ENCODE data around the gene SPATA9.
A peak's percentile ranks its signal among the peaks of the same experiment; 100 is the strongest.

Gene SPATA9

DNA sequence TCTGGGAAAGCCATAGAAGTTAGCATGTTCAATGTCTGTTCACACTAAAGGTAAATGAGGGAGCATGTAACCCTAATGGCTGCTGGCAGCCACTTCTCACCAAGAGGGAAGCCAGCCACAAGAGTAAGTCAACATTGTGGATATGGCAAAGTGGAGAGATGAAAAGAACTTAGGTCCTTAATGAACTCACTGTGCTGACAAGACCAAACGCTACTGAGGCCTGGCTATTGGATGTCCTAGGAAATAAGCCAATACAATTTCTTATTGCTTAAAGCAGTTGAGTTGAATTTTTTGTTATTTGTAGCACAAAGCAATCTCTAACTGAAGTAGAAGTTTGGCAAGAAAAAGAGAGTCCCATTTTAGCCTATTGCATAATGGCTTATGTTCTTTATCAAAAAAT lies 56.1 kb downstream of the SPATA9 start:
- H3K4me3 Mint-ChIP-seq: no peak overlapping the region
- H3K36me3 Mint-ChIP-seq (ENCODE audit: insufficient read depth): no peaks in the 10 kb centered on the region
- ATAC-seq (replicated peaks; ENCODE audit: extremely low read depth, poor library complexity, severe bottlenecking) (no peak), DNase-seq (ENCODE audit: low spot score in 2 of 2) (no peak)
- no peak overlapping the region for H3K27ac Mint-ChIP-seq (ENCODE audit: low read depth)
- no peaks in the 10 kb centered on the region for H3K9me3 Mint-ChIP-seq
- peaks cover 13% of the 10 kb centered on the region for H3K4me1 Mint-ChIP-seq
- no peaks in the 10 kb centered on the region for H3K27me3 Mint-ChIP-seq

DNA sequence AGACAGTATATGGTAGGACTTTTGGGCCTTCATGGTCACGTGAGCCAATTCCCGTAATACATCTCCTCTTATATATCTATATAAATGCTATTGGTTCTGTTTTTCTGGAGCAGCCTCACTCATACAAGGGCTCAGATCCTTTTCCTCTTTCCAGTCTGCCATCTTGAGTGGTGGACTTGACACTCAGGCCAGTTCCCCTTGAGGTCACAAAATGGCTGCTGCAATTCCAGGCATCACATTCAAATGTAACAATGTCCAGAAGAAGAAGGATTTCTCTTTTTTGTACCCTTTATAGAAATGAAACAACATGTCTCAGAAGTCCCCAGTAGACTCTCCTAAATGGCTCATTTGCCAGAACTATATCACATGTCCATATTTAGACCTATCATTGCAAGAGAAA lies 58.4 kb downstream of the SPATA9 start:
- H3K4me1 Mint-ChIP-seq: peaks cover 22% of the 10 kb centered on the region
- H3K27me3 Mint-ChIP-seq: no peaks in the 10 kb centered on the region
- H3K27ac Mint-ChIP-seq (ENCODE audit: low read depth): no peak overlapping the region
- peaks cover 3% of the 10 kb centered on the region for H3K36me3 Mint-ChIP-seq (ENCODE audit: insufficient read depth)
- H3K9me3 Mint-ChIP-seq: no peaks in the 10 kb centered on the region
- H3K4me3 Mint-ChIP-seq: no peak overlapping the region
- no peak for ATAC-seq (replicated peaks; ENCODE audit: extremely low read depth, poor library complexity, severe bottlenecking)
- no peak for DNase-seq (ENCODE audit: low spot score in 2 of 2)

DNA sequence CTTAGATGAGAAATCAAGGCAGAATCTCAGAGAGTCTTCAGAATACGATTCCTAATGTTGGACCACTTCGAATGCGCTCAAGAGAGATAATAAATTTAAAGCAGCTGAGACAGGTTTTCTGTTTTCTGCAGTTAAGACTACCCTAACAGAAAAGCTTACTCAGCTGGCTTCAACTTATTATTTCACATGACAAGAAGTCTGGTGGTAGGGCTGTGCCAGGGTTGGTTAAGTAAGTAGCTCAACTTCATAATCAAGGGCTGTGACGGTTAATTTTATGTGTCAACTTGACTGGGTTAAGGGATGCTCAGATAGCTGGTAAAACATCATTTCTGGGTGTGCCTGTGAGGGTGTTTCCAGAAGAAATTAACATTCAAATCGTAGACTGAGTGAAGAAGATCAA lies 59.1 kb downstream of the SPATA9 start:
- no peak for DNase-seq (ENCODE audit: low spot score in 2 of 2)
- H3K4me3 Mint-ChIP-seq: no peak overlapping the region
- peaks cover 23% of the 10 kb centered on the region for H3K4me1 Mint-ChIP-seq
- no peaks in the 10 kb centered on the region for H3K9me3 Mint-ChIP-seq
- ATAC-seq (replicated peaks; ENCODE audit: extremely low read depth, poor library complexity, severe bottlenecking): no peak
- H3K27me3 Mint-ChIP-seq: no peaks in the 10 kb centered on the region
- H3K27ac Mint-ChIP-seq (ENCODE audit: low read depth): no peak overlapping the region
- peaks cover 3% of the 10 kb centered on the region for H3K36me3 Mint-ChIP-seq (ENCODE audit: insufficient read depth)

DNA sequence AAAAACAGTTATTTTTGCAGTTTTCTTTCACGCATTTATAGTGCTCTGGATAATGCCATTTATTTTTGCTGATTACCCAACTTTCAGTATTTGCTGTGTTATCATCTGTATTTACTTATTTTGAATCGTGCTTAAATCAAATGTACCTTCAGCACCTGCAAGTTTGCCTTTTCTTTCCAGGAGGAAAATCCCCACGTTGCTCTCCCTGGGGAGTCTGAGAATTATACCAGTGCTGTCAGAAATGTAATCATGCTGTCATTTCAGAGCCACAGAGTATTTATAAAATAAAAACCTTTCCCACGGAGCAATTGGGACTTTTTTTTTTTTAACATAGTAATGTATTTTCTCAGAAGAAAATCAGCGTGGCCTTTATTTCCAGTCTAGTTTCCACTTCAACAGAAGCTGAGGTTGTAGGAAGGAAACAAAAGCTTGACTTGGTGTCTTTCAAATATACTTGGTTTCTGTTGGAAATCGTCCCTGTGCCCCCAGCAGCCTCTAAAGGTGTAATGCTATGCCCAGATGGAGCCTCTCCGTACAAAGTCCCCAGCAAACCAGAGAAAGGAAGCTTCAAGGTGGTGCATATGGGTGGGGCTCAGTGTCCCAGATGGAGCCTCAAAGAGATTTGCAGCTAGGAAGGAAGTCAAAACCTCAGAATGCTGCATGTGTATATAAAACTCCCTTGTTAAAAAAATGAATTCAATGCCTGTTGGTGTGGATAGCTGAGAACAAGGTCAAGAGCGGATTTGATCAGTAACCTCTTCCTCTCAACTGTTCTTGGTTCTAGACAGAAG lies 60.8 kb downstream of the SPATA9 start:
- Mint-ChIP-seq H3K4me1 (peaks cover 23% of the 10 kb centered on the region), H3K4me3 (peak overlapping the region; percentile 80), H3K27me3 (no peaks in the 10 kb centered on the region), H3K36me3 (ENCODE audit: insufficient read depth) (peaks cover 3% of the 10 kb centered on the region), H3K9me3 (no peaks in the 10 kb centered on the region), H3K27ac (ENCODE audit: low read depth) (peak overlapping the region; percentile 47)
- peak; percentile 33 for ATAC-seq (replicated peaks; ENCODE audit: extremely low read depth, poor library complexity, severe bottlenecking)
- DNase-seq (ENCODE audit: low spot score in 2 of 2): no peak

DNA sequence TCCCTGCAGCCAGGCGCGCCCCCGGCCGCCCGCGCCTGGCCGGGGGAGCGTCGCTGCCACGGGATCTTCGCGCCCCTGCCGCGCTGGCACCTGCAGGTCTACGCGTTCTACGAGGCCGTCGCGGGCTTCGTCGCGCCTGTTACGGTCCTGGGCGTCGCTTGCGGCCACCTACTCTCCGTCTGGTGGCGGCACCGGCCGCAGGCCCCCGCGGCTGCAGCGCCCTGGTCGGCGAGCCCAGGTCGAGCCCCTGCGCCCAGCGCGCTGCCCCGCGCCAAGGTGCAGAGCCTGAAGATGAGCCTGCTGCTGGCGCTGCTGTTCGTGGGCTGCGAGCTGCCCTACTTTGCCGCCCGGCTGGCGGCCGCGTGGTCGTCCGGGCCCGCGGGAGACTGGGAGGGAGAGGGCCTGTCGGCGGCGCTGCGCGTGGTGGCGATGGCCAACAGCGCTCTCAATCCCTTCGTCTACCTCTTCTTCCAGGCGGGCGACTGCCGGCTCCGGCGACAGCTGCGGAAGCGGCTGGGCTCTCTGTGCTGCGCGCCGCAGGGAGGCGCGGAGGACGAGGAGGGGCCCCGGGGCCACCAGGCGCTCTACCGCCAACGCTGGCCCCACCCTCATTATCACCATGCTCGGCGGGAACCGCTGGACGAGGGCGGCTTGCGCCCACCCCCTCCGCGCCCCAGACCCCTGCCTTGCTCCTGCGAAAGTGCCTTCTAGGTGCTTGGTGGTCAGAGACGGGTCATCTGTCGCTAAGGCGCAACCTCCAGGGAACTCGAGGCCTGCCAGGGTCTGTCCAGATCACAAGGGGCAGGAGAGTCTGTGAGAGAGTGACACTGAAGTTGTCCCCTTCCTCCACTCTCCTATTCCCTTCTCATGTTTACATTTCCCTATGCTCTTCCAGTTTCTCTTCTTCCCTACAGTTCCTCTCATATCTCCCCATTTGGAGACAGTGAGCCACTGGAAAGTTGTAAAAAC lies 61.6 kb downstream of the SPATA9 start:
- Mint-ChIP-seq H3K27me3 (no peaks in the 10 kb centered on the region), H3K4me1 (peaks cover 23% of the 10 kb centered on the region), H3K4me3 (peak overlapping the region; percentile 80), H3K9me3 (no peaks in the 10 kb centered on the region), H3K36me3 (ENCODE audit: insufficient read depth) (peaks cover 3% of the 10 kb centered on the region), H3K27ac (ENCODE audit: low read depth) (peak overlapping the region; percentile 47)
- ATAC-seq (replicated peaks; ENCODE audit: extremely low read depth, poor library complexity, severe bottlenecking): peak; percentile 50
- DNase-seq (ENCODE audit: low spot score in 2 of 2): peak; percentile 12 to 18

DNA sequence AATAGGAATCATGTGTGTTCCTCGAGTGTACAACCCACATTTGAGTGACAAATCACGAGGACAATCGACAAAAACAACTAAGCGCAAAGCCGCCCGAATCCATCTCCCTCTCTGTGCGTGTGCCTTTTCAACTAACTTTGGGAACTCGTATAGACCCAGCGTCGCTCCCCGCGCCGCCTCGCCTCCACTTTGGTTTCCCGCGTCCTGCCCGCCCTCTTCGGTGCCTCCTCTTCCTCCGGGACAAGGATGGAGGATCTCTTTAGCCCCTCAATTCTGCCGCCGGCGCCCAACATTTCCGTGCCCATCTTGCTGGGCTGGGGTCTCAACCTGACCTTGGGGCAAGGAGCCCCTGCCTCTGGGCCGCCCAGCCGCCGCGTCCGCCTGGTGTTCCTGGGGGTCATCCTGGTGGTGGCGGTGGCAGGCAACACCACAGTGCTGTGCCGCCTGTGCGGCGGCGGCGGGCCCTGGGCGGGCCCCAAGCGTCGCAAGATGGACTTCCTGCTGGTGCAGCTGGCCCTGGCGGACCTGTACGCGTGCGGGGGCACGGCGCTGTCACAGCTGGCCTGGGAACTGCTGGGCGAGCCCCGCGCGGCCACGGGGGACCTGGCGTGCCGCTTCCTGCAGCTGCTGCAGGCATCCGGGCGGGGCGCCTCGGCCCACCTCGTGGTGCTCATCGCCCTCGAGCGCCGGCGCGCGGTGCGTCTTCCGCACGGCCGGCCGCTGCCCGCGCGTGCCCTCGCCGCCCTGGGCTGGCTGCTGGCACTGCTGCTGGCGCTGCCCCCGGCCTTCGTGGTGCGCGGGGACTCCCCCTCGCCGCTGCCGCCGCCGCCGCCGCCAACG lies 62.5 kb downstream of the SPATA9 start, which contains the start of gene GPR150:
Gene GPR150 (plus strand): TSS at position 58 of the 840 bp plus-strand sequence. CDS start 189 bp downstream, at position 247.
- H3K27ac Mint-ChIP-seq (ENCODE audit: low read depth): no peak within 1 kb of the TSS

DNA sequence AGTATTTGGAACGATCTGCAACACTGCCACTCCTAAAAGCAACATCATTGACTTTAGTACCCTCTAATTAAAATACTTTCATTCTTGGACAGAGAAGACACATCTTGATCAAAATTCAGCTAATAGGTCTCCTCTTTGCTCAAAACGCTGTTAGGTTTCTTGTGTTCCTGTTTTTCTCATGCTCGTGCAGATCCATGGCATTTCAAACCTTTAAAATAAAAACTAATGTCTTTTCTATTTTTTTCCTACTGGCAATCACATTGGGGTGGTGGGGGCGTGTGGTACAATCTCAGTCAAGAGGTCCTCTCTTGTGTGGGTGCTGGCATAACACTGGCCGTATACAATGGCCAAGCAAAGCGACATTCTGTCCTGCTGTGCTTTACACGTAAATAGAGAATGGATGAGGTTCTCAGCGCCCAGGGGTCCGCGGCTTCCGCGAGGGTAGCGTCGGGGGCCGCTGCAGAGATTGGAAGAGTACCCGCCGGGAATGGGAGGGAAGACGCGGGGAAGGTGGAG lies 63.2 kb downstream of the SPATA9 start:
- Mint-ChIP-seq H3K4me1 (peaks cover 23% of the 10 kb centered on the region), H3K9me3 (no peaks in the 10 kb centered on the region), H3K36me3 (ENCODE audit: insufficient read depth) (peaks cover 3% of the 10 kb centered on the region), H3K4me3 (peak overlapping the region; percentile 82), H3K27me3 (no peaks in the 10 kb centered on the region), H3K27ac (ENCODE audit: low read depth) (no peak overlapping the region)
- ATAC-seq (replicated peaks; ENCODE audit: extremely low read depth, poor library complexity, severe bottlenecking) (no peak), DNase-seq (ENCODE audit: low spot score in 2 of 2) (no peak)

More for the DNA sequence above, 62.5 kb downstream of the SPATA9 start, which contains the start of gene GPR150:
- Mint-ChIP-seq H3K36me3 (ENCODE audit: insufficient read depth) (peaks cover 3% of the 10 kb centered on the region), H3K4me3 (peak within 1 kb of the TSS; percentile 82), H3K9me3 (no peaks in the 10 kb centered on the region), H3K4me1 (peaks cover 23% of the 10 kb centered on the region), H3K27me3 (no peaks in the 10 kb centered on the region)
- ATAC-seq (replicated peaks; ENCODE audit: extremely low read depth, poor library complexity, severe bottlenecking): peak; percentile 74
- peak; percentile 32 to 41 for DNase-seq (ENCODE audit: low spot score in 2 of 2)

DNA sequence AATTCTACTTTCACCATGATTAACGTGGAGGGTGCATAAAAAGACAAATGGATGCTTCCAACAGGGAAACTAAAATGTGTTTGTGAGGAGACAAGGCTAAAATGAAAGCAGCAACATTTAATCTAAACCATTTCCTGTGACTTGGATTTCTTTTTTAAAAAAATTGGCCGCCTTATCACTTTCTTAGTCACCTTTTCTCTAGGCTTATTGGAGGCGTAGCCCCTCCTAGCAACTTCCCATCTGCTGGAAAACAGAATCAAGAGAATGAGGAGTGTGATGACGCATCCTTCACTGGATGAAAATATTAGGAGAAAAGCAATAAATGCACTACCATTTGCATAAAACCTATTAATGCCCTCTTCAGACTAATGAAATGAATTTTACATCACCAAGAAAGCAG lies 63.7 kb downstream of the SPATA9 start:
- no peak for DNase-seq (ENCODE audit: low spot score in 2 of 2)

DNA sequence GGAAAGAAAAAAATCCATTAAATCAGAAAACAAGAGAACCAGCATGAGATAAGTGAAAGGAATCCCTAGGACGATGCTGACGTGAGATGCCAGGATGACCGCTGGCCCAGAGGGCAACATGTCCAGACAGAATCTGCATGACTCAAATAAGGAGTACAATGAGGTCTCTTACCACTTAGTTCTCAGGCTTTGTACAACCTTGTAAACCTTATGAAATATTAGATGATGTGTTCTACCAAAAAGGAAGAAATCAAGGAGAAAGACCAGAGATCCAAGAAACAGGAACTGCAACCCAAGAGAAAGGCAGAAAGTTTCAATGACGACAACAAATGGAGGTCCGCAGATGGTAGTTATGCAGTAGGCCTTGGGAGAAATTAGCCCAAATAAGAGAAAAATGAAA lies 65.7 kb downstream of the SPATA9 start:
- no peaks in the 10 kb centered on the region for H3K27me3 Mint-ChIP-seq
- ATAC-seq (replicated peaks; ENCODE audit: extremely low read depth, poor library complexity, severe bottlenecking) (no peak), DNase-seq (ENCODE audit: low spot score in 2 of 2) (no peak)
- no peak overlapping the region for H3K27ac Mint-ChIP-seq (ENCODE audit: low read depth)
- no peak overlapping the region for H3K4me3 Mint-ChIP-seq
- no peaks in the 10 kb centered on the region for H3K9me3 Mint-ChIP-seq
- H3K36me3 Mint-ChIP-seq (ENCODE audit: insufficient read depth): peaks cover 6% of the 10 kb centered on the region
- H3K4me1 Mint-ChIP-seq: peaks cover 17% of the 10 kb centered on the region

More for the DNA sequence above, 63.7 kb downstream of the SPATA9 start:
- Mint-ChIP-seq H3K9me3 (no peaks in the 10 kb centered on the region), H3K4me1 (peaks cover 23% of the 10 kb centered on the region), H3K4me3 (peak overlapping the region; percentile 82), H3K36me3 (ENCODE audit: insufficient read depth) (peaks cover 3% of the 10 kb centered on the region), H3K27ac (ENCODE audit: low read depth) (no peak overlapping the region), H3K27me3 (no peaks in the 10 kb centered on the region)
- ATAC-seq (replicated peaks; ENCODE audit: extremely low read depth, poor library complexity, severe bottlenecking): no peak

DNA sequence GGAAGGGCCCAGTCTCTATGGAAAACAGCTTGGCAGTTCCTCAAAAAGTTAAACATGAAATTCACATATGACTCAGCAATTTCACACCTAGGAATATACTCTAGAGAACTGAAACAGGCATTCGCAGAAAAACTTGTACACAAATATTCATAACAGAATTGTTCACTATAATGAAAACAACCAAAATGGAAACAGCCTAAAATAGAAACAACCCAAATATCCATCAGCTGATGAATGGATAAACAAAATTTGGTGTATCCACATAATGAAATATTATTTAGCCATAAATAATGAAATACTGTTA lies 67.7 kb downstream of the SPATA9 start:
- no peaks in the 10 kb centered on the region for H3K9me3 Mint-ChIP-seq

DNA sequence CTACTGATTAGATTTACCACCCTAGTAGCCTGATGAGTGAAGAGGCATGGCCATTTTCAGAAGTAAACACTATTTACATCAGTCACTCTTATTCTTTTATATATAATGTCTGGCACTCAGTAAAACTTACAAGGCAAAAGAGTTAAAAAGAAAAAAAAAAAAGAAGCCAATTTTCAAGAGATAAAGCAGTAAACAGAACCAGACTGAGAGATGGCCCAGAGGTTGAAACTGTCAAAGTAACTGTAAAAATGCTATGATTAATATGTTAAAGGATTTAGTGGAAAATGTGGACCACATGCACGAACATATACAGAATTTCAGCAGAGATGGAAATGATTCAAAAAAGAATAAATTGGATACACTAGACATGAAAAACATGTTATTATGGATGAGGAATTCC lies 69.3 kb downstream of the SPATA9 start:
- Mint-ChIP-seq H3K36me3 (ENCODE audit: insufficient read depth) (peaks cover 2% of the 10 kb centered on the region), H3K27me3 (no peaks in the 10 kb centered on the region), H3K27ac (ENCODE audit: low read depth) (no peak overlapping the region)

More for the DNA sequence above, 67.7 kb downstream of the SPATA9 start:
- Mint-ChIP-seq H3K4me1 (peaks cover 9% of the 10 kb centered on the region), H3K36me3 (ENCODE audit: insufficient read depth) (peaks cover 6% of the 10 kb centered on the region), H3K27ac (ENCODE audit: low read depth) (no peak overlapping the region), H3K4me3 (no peak overlapping the region), H3K27me3 (no peaks in the 10 kb centered on the region)
- DNase-seq (ENCODE audit: low spot score in 2 of 2): no peak
- ATAC-seq (replicated peaks; ENCODE audit: extremely low read depth, poor library complexity, severe bottlenecking): no peak

DNA sequence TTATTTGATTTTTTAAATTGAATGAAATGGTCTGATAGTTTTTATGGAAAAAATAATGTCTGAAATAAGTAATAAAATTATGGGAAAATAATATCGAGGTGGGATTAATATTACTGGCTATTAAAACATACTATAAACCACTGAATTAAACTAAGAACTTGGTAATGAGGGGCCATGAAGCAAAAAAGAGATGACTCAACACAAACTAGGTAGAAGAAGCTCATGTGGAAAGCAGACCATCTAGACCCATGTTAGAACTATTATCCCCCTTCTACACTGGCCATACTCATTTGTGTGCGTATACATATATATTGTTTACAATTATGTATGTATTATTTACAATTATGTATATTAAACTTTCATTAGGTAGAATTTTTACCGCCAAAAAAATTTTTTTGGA lies 71.4 kb downstream of the SPATA9 start:
- H3K27me3 Mint-ChIP-seq: no peaks in the 10 kb centered on the region
- peaks cover 2% of the 10 kb centered on the region for H3K36me3 Mint-ChIP-seq (ENCODE audit: insufficient read depth)
- H3K27ac Mint-ChIP-seq (ENCODE audit: low read depth): no peak overlapping the region
- no peak for DNase-seq (ENCODE audit: low spot score in 2 of 2)
- no peaks in the 10 kb centered on the region for H3K4me1 Mint-ChIP-seq
- H3K9me3 Mint-ChIP-seq: no peaks in the 10 kb centered on the region
- H3K4me3 Mint-ChIP-seq: no peak overlapping the region
- ATAC-seq (replicated peaks; ENCODE audit: extremely low read depth, poor library complexity, severe bottlenecking): no peak

More for the DNA sequence above, 69.3 kb downstream of the SPATA9 start:
- Mint-ChIP-seq H3K9me3 (no peaks in the 10 kb centered on the region), H3K4me1 (no peaks in the 10 kb centered on the region), H3K4me3 (no peak overlapping the region)
- no peak for ATAC-seq (replicated peaks; ENCODE audit: extremely low read depth, poor library complexity, severe bottlenecking)
- no peak for DNase-seq (ENCODE audit: low spot score in 2 of 2)
